HG03064 (cell line): Measurements from ENCODE around the gene RXFP1.
"Not testable (repeated sequence)": the region's sequence is repeated elsewhere in the genome, so short reads cannot be mapped to it uniquely, and the experiment has no call there.

Source experiments
- ATAC-seq: cut with Tn5 transposase; IDR thresholded peaks from one replicate; pipeline ENCODE4 v1.9.1; 2021; ENCODE audit warnings: low read depth; ENCODE audit not compliant: unreplicated experiment

The RXFP1 gene

DNA sequence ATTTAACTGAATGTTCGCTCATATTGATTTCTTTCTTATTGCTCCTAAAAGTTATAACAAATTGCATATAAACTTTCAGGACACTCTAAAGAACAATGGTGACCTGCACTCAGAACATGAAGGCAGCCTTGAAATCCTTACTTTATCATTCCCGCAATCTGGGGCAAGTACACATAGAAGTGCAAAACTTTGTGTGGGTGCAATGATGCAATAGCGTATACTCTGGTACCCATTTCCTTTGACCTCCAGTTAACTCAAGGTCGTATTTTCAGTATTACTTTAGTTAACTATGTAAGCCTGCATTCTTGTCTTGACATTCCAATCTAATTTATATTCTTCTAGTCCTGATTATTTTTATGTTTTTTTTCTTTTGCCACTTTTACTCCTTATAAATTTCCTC, 85.3 kb downstream of the RXFP1 start:
- no peak for ATAC-seq

DNA sequence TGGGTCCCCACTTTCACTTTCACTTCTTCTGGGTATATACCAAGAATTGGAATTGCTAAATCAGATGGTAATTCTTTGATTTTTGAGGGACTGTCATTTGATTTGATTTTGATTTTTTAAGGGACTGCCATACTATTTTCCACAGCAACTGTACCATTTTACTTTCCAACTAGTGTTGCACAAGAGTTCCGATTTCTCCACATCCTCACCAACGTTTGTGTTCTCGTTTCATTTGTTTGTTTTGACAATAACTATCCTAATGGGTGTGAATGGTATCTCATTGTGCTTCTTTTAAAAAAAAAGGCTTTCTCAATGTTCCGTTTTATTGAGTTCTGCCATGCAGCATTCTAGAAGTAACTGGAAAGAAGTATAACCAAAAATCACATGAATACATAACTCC, 87.4 kb downstream of the RXFP1 start:
- no peak for ATAC-seq

DNA sequence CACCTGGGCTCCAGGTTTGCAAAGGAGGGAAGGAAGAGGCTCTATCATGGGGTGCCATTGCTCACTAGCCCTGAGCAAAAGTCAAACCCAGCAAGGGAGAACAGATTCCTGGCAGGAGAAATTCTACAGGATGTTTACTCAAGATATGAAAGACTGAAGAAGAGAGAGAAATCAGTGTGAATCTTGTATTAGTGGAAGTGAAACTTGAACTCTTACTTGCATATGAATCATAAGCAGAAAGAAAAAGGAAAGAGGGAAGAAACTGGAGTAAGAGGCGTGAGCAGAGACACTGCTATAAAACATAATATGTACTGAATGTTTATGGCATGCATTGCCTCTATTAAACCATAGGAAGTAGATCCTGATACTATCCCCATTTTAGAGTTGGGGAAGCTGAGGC, 89.1 kb downstream of the RXFP1 start:
- ATAC-seq: peak; percentile 76

DNA sequence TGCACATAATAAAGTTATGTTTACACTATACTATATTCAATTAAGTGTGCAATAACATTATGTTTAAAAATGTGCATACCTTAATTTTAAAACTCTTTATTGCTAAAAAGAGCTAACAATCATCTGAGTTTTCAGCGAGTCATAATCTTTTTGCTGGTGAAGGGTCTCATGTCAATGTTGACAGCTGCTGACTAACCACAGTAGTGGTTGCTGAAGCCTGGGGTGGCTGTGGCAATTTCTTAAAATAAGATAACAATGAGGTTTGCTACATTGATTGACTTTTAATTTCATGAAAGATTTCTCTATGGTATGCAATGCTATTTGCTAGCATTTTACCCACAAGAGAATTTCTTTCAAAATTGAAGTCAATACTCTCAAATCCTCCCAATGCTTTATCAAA, 91.4 kb downstream of the RXFP1 start:
- ATAC-seq: no peak

DNA sequence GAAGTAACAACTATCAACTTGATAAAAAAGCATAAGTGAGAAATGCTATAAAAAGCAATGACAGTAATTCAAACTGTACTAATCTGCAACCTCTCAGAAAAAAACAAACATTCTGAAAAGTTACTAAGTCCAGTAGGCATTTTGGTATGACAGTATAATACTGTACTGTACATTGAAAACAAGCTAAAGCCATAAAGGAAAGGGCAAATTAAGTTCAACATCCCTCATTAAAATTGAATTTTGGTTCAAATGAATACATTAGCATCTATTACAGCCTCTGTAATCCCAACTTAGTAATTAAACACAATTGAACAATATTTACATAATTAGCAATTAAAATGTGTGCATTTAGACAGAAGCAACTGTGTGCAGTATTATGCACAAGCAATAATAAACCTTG, 96.3 kb downstream of the RXFP1 start:
- ATAC-seq: no peak

DNA sequence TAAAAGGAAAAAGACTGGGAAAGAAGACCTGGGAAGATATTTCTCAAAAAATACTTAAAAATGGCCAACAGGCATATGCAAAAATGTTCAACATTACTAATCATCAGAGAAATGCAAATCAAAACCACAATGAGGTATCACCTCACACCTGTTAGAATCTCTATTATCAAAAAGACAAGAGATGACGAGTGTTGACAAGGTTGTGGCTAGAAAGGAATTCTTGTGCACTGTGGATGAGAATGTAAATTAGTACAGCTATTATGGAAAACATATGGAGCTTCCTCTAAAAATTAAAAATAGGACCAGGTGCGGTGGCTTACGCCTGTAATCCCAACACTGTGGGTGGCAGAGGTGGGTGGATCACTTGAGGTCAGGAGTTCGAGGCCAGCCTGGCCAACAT, 100.0 kb downstream of the RXFP1 start:
- no peak for ATAC-seq

DNA sequence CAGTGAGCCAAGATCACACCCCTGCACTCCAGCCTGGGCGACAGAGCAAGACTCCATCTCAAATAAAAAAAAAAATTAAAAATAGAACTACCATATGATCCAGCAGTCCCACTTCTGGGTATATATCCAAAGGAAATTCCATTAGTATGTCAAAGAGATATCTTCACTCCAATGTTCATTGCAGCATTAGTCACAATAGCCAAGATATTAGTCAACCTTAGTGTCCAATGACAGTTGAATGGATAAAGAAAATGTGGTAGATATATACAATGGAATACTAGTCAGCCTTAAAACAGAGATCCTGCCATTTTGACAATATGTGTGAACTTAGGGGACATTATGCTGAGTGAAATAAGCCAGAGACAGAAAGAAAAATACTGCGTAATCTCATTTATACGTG, 100.6 kb downstream of the RXFP1 start:
- ATAC-seq: no peak

DNA sequence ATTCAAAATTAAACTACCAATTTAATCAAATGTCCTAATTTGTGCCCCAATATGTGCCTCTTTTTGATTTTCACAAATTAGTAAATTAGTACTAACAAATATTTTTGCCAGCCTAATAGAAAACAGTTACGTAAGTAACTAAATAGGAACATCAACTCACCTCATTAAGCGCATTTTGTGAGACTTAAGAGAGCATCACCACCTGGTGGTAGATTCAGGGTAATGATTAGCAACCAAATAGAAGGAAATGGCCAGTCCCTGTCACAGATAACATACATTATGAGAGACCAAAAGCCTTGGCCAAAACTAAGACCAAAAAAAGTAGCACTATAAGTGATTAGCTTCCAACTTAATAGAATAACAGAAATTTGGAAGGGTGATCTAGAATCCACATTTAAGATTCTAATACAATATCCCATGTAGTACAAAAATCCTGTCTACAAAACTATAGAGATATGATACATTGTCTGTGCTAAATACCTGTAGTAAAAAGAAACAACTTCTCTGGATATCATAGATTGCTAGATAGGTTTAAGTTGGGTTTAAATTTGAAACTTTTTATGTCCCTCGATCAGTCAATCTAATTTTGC, 103.3 kb downstream of the RXFP1 start:
- peak; percentile 96 for ATAC-seq

DNA sequence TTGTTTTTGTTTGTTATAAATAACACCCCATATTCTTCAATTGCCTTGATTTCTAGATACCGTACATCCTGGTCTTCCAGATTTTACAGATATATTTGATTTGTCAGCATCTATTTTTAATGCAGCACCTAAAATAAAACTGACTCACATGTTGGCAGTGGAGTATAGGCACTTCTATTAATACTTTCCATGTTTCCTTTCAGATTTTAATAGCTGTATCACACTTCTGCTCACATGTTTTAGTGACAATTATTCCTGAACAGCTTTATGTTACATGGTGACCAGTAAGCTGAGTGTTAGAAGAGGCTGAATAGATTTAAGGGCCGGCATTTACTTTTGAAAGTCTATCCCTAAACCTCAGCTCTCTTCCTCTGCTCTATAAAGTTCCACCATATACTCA, 103.9 kb downstream of the RXFP1 start:
- ATAC-seq: no peak

DNA sequence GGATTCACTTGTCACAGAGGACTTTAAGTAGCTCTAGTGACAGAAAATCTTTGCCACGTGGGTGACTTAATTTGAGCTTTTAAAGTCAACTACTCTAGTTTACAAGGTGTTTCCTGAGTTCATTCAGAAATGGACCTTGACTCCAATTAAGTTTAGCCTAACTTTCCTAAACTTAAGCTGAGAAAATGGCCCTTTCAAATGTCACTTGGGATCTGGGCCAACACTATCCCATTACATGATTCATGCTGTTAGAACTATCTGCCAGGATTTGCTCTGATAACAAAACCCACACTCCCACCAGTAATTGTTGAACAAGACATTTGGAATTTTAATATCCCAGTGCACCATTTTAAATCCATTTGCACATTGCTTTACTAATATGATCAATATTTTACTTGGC, 109.2 kb downstream of the RXFP1 start:
- ATAC-seq: no peak

DNA sequence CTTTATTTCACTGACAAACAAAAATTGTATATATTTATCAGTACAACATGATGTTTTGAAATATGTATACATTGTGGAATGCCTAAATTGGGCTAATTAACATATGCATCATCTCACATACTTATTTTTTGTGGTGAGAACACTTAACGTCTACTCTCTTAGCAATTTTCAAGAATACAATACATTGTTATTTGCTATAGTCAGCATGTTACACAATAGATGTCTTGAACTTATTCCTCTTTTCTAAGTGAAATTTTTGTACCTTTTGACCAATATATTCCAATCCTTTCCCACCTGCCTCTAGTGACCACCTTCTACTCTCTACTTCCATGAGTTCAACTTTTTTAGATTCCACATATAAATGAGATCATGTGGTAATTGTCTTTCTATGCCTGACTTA, 114.9 kb downstream of the RXFP1 start:
- ATAC-seq: no peak

DNA sequence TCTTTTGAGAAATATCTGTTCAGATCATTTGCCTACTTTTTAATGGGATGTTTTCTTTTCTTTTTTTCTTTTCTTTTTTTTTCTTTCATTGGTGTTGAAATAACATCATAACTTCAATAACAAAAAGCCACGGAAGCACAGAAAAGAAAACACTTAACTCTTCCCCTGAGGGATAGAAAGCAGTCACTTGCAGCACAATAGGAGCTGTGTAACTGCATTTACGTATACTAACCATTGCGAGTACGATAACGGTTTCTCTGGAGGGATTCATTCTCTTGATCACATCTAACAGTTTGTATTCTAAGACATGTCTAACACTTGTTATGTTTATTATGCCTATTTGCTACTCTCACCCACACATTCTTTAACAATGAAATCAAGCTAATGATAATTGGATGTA, 122.7 kb downstream of the RXFP1 start:
- ATAC-seq: no peak

DNA sequence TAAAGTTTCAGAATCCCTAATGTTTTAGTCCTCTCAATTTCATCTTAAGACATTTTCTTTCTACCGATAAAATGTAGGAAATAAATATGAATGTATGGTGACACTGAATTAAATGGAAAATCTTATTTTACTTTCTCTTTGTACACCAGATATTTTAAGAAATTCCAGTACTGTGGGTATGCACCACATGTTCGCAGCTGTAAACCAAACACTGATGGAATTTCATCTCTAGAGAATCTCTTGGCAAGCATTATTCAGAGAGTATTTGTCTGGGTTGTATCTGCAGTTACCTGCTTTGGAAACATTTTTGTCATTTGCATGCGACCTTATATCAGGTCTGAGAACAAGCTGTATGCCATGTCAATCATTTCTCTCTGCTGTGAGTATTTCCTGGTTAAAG, 123.1 kb downstream of the RXFP1 start:
- no peak for ATAC-seq

DNA sequence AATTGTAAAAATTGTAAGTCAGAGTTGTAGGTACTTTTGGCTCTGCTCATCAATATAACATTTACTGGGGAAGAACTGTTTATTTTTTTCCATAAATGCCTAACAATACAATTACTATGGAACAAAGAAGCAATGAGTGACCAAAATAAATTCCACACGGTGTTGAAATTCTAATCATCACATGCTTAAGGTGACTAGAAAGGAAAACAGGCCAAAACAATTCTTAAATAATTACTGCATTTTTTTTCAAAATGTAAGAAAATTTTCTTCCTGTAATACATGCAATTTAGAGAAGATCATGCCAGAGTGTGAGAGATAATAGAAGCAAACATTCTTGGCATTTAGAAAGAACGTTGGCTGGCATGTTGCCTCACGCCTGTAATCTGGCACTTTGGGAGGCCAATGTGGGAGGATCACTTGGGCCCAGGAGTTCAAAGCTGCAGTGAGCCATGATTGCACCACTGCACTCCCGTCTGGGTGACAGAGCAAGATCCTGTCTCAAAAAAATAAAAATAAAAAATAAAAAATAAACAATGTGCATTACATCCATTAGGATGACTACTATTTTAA, 127.5 kb downstream of the RXFP1 start:
- no peak for ATAC-seq

DNA sequence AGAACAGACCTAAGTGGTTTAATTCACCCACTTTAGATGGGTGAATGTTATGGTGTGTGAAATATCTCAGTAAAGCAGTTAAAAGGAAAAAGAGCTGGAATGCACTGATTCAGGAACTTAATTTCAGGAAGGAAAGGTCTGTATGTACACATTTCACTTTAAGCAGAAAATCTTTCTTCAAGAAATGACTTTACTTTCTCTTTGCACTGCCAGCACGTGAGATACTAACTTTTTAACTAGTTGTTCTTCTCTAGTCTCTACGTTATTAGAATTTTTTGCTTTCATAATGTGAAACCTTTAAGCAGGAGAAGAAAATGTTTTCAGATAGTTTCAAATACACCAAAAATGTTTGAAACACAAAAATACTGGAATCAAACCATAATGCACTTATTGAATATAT, 131.2 kb downstream of the RXFP1 start:
- no peak for ATAC-seq

DNA sequence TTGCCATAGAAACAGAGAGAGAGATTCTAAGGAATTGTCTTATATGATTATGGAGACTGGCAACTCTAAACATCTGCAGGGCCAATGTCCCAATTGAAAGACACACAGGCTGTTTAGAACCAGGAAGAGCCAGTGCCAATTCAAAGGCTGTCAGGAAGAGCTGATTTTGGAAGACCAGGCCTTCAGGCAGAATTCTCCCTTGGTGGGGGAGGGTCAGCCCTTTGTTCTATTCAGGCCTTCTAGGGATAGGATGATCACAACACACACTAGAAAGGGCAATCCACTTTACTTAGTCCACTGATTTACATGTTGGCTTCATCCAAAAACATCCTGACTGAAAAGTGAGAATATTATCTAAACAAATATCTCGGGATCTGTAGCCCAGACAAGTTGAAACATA, 134.8 kb downstream of the RXFP1 start:
- ATAC-seq: no peak

DNA sequence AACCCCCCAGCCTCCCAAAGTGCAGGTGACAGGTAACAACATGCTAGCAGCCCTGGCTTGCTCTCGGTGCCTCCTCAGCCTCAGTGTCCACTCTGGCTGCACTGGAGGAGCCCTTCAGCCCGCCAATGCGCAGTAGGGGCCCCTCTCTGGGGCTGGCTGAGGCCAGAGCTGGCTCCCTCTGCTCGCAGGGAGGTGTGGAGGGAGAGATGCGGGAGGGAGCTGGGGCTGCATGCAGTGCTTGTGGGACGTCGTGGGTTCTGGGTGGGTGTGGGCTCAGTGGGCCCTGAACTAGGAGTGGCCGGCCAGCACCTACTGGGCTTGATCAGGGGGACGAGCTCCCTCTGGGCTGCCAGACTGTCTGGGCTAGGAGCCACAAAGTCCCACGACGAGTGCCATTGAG, 135.6 kb downstream of the RXFP1 start:
- no peak for ATAC-seq

DNA sequence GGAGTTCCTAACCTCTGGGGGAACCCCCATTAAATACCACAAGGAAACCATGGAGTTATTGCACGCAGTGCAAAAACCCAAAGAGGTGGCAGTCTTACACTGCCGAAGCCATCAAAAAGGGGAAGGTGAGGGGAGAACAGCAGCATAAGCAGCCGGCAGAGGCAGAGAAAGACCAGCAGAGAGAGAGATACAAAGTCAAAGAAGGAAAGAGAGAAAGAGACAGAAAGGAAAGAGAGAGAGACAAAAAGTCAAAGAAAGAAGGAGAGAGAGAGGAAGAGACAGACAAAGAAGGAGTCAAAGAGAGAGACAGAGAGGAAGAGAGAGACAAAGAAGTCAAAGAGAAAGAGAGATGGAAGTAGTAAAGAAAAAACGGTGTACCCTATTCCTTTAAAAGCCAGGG, 141.6 kb downstream of the RXFP1 start:
- not testable (repeated sequence) for ATAC-seq

DNA sequence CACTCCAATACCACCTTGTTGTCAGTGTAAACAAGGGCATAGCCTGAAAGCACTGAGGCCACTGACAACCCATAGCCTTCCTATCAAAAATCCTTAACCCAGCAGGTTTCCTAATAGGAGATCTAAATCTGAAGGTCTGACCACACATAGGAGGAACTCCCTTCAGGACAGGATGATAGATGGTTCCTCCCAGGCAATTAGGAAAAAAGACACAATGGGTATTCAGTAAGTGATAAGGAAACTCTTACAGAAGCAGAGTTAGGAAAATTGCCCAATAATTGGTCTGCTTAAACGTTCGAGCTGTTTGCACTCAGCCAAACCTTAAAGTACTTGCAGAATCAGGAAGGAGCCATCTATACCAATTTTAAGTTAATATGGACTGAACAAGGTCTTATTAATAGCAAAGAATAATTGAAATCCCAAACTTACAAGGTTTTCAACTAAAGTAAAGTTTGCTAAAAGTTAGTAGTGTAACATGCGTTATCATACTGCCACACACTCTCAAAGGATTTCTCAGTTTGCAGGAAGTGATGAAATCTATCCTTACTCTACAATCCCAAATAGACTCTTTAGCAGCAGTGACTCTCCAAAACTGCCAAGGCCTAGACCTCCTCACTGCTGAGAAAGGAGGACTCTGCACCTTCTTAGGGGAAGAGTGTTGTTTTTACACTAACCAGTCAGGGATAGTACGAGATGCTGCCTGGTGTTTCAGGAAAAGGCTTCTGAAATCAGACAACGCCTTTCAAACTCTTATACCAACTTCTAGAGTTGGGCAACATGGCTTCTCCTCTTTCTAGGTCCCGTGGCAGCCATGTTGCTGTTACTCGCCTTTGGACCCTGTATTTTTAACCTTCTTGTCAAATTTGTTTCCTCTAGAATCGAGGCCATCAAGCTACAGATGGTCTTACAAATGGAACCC, 142.3 kb downstream of the RXFP1 start:
- ATAC-seq: not testable (repeated sequence)

DNA sequence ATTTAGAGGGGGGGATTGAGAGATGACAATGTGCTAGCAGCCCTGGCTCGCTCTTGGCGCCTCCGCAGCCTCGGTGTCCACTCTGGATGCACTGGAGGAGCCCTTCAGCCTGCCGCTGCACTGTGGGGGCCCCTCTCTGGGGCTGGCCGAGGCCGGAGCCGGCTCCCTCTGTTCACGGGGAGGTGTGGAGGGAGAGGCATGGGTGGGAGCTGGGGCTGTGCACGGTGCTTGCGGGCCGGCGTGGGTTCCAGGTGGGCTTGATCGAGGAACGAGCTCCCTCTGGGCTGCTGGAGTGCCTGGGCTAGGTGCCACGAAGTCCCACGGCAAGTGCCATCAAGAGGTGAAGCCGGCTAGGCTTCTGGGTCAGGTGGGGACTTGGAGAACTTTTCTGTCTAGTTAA, 143.1 kb downstream of the RXFP1 start:
- no peak for ATAC-seq

DNA sequence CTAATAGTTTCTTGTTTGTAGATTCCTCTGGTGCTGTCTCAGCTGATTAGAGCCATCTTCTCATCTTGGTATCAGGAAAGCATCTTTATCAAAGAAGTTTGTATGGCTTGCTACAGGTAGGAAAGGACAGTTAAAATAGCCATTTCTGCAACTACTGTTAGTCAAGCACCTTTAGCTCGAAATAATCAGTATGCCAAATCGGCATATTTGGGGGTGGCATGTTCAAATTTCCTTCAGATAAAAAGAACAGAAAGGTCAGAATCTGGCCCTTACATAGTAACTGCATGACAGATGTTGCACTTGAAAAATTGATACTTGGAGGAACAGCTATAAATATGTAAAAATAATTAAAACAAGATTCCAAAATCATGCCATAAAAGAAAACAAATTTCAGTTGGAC, 145.2 kb downstream of the RXFP1 start:
- ATAC-seq: no peak

DNA sequence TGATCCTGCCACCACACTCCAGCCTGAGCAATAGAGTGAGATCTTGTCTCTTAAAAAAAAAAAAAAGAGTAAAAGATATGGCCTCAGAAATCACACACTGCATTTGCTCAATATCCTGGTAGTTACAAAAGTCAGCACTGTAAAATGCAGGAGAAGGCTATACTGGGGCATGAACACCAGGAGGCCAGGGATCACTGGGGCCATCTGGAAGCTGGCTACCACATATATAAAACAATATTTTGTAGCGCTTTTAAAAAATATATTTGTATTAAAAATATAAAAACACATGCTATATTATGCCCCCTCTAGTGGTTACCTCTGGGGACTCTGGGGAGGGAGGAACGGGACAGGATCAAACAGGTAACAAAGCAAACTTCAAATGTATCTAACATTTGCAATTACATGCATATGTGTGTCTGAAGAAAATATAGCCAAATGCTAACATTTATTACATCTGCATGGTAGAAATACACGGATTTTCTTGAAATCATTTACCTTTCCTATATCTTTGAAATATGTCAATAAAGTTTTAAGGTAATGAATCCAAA, 146.0 kb downstream of the RXFP1 start:
- ATAC-seq: no peak
